HEK293 (cell line): Measurements from ENCODE around the gene NOTCH3.

ENCODE experiments used
- CTCF ChIA-PET: fragments of 350-600 bp; formaldehyde crosslinking; extraction: SDS; loops from one replicate; lab custom pipeline; 2021; ENCODE audit warnings: antibody characterized with exemption; lab: Yijun Ruan, JAX
- POLR2A ChIA-PET: fragments of 300-600 bp; formaldehyde crosslinking; extraction: SDS; loops from one replicate; lab custom pipeline; 2020; ENCODE audit warnings: antibody characterized with exemption, inconsistent platforms; lab: Yijun Ruan, JAX
- H3K27ac ChIP-seq: fragments of 200-500 bp; sonication (Bioruptor generic); 2 replicates; pipeline ENCODE4 v1.5.1; 2014; ENCODE audit warnings: low read depth, low read length, control low read depth, inconsistent platforms; ENCODE audit errors: extremely low read depth
- H3K36me3 ChIP-seq, 2 experiments: fragments of 200-500 bp in 1 of 2; sonication (Bioruptor generic) in 1 of 2; 1 replicate in 1 of 2; 2 replicates in 1 of 2; pipeline ENCODE4 v1.5.1; 2014 to 2017; ENCODE audit warnings: inconsistent platforms in 2 of 2, low read length in 2 of 2; ENCODE audit not compliant: control insufficient read depth in 2 of 2, insufficient read depth in 1 of 2
- H3K4me1 ChIP-seq: fragments of 200-500 bp; sonication (Bioruptor generic); 2 replicates; pipeline ENCODE4 v1.5.1; 2014; ENCODE audit warnings: mild to moderate bottlenecking, low read length, inconsistent platforms; ENCODE audit not compliant: control insufficient read depth, insufficient read depth
- H3K4me3 ChIP-seq: 2 replicates; pipeline ENCODE4 v1.5.1; 2011; ENCODE audit warnings: low read depth, mild to moderate bottlenecking, control low read depth, low read length, moderate library complexity
- H3K9me3 ChIP-seq: fragments of 200-500 bp; sonication (Bioruptor generic); 2 replicates; pipeline ENCODE4 v1.5.1; 2014; ENCODE audit warnings: low read depth, low read length, inconsistent platforms; ENCODE audit not compliant: control insufficient read depth, insufficient read depth
- ATF2 ChIP-seq: fragments of 450-650 bp; formaldehyde crosslinking; IDR thresholded peaks from 2 replicates; pipeline ENCODE4 v1.5.1; 2016; ENCODE audit warnings: missing biosample characterization, missing genetic modification characterization, low read depth
- HOXD13 ChIP-seq: sonication (generic); formaldehyde crosslinking; IDR thresholded peaks from 2 replicates; pipeline ENCODE4 v1.8.0; 2022; ENCODE audit warnings: missing genetic modification reagents, borderline replicate concordance
- KLF8 ChIP-seq: fragments of 450-650 bp; formaldehyde crosslinking; IDR thresholded peaks from 2 replicates; pipeline ENCODE4 v1.5.1; 2016; ENCODE audit warnings: missing biosample characterization, missing genetic modification characterization
- KLF9 ChIP-seq: fragments of 450-650 bp; formaldehyde crosslinking; IDR thresholded peaks from 2 replicates; pipeline ENCODE4 v1.5.1; 2016; ENCODE audit warnings: missing biosample characterization, missing genetic modification characterization, low read depth
- MEIS1 ChIP-seq: sonication (generic); formaldehyde crosslinking; IDR thresholded peaks from 2 replicates; pipeline ENCODE4 v1.8.1; 2022; ENCODE audit warnings: missing genetic modification reagents, mild to moderate bottlenecking, borderline replicate concordance
- SP2 ChIP-seq: fragments of 450-650 bp; formaldehyde crosslinking; IDR thresholded peaks from 2 replicates; pipeline ENCODE4 v1.5.1; 2016; ENCODE audit warnings: missing biosample characterization, missing genetic modification characterization
- YY1 ChIP-seq: fragments of 450-650 bp; formaldehyde crosslinking; IDR thresholded peaks from 2 replicates; pipeline ENCODE4 v1.5.1; 2018; ENCODE audit warnings: missing biosample characterization, missing genetic modification characterization
- ZBTB1 ChIP-seq: fragments of 450-650 bp; formaldehyde crosslinking; IDR thresholded peaks from 2 replicates; pipeline ENCODE4 v1.5.1; 2016; ENCODE audit warnings: missing biosample characterization, missing genetic modification characterization
- ZBTB44 ChIP-seq: fragments of 450-650 bp; IDR thresholded peaks from 2 replicates; pipeline ENCODE4 v1.5.1; 2018; ENCODE audit warnings: missing biosample characterization, mild to moderate bottlenecking, missing genetic modification characterization
- ZFP3 ChIP-seq: fragments of 450-650 bp; formaldehyde crosslinking; IDR thresholded peaks from 2 replicates; pipeline ENCODE4 v1.5.1; 2016; ENCODE audit warnings: low read depth, missing biosample characterization, missing genetic modification characterization
- ZFP41 ChIP-seq: fragments of 450-650 bp; formaldehyde crosslinking; IDR thresholded peaks from 2 replicates; pipeline ENCODE4 v1.5.1; 2016; ENCODE audit warnings: missing biosample characterization, missing genetic modification characterization, borderline replicate concordance
- ZNF121 ChIP-seq: fragments of 450-650 bp; formaldehyde crosslinking; IDR thresholded peaks from 2 replicates; pipeline ENCODE4 v1.5.1; 2016; ENCODE audit warnings: missing biosample characterization, missing genetic modification characterization
- ZNF280C ChIP-seq: fragments of 450-650 bp; formaldehyde crosslinking; IDR thresholded peaks from 2 replicates; pipeline ENCODE4 v1.5.1; 2016; ENCODE audit warnings: missing biosample characterization, missing genetic modification characterization
- ZNF302 ChIP-seq: fragments of 450-650 bp; formaldehyde crosslinking; IDR thresholded peaks from 2 replicates; pipeline ENCODE4 v1.5.1; 2016; ENCODE audit warnings: missing biosample characterization, missing genetic modification characterization, low read depth
- ZNF324 ChIP-seq: fragments of 450-650 bp; formaldehyde crosslinking; IDR thresholded peaks from 2 replicates; pipeline ENCODE4 v1.5.1; 2016; ENCODE audit warnings: missing biosample characterization, missing genetic modification characterization
- ZNF560 ChIP-seq: fragments of 450-650 bp; formaldehyde crosslinking; IDR thresholded peaks from 2 replicates; pipeline ENCODE4 v1.5.1; 2017; ENCODE audit warnings: missing biosample characterization, missing genetic modification characterization, borderline replicate concordance
- ZNF704 ChIP-seq: fragments of 450-650 bp; formaldehyde crosslinking; IDR thresholded peaks from 2 replicates; pipeline ENCODE4 v1.5.1; 2016; ENCODE audit warnings: missing biosample characterization, missing genetic modification characterization
- ZNF768 ChIP-seq: fragments of 450-650 bp; formaldehyde crosslinking; IDR thresholded peaks from 2 replicates; pipeline ENCODE4 v1.5.1; 2018; ENCODE audit warnings: missing biosample characterization, mild to moderate bottlenecking, missing genetic modification characterization
- ZSCAN30 ChIP-seq: fragments of 450-650 bp; IDR thresholded peaks from 2 replicates; pipeline ENCODE4 v1.5.1; 2018; ENCODE audit warnings: missing biosample characterization, mild to moderate bottlenecking, missing genetic modification characterization, moderate library complexity

The NOTCH3 gene

GRCh38 chr19:15188851-15189250 lies 11.9 kb downstream of the NOTCH3 start:
- H3K9me3 ChIP-seq = no peaks in the 10 kb centered on the region
- H3K36me3 ChIP-seq = peaks cover 4 to 81% of the 10 kb centered on the region in 2 experiments; a peak in 2 of 3 replicates
- TF ChIP-seq KLF8 (tag by site-specific recombination) = peak; percentile 58; the same call in 1 of the 2 replicates
- peak; percentile 47; the same call in 1 of the 2 replicates for TF ChIP-seq KLF9 (tag by site-specific recombination)
- no peak for TF ChIP-seq ZNF704 (tag by site-specific recombination)
- POLR2A ChIA-PET = no interaction called here
- H3K4me1 ChIP-seq = no peaks in the 10 kb centered on the region
- CTCF ChIA-PET = interaction anchor here (1.3 kb wide), 1 partner anchor 9 kb away, joined by 4 read pairs; no protein-coding TSS in a partner anchor
- no peak overlapping the region for H3K27ac ChIP-seq
- H3K4me3 ChIP-seq = no peak overlapping the region

GRCh38 chr19:15187026-15188007 lies 13.5 kb downstream of the NOTCH3 start:
- TF ChIP-seq MEIS1 (CRISPR knock-in tag) = no peak
- TF ChIP-seq SP2 (tag by site-specific recombination) = peak; percentile 49
- TF ChIP-seq HOXD13 = no peak
- Histone ChIP-seq H3K4me3 (no peak overlapping the region), H3K27ac (no peak overlapping the region), H3K4me1 (no peaks in the 10 kb centered on the region), H3K36me3 (peaks cover 4 to 75% of the 10 kb centered on the region in 2 experiments; a peak in 2 of 3 replicates), H3K9me3 (no peaks in the 10 kb centered on the region)
- CTCF ChIA-PET = interaction anchor here (0.6 kb wide), 1 partner anchor 38 kb away, joined by 3 read pairs; no protein-coding TSS in a partner anchor
- POLR2A ChIA-PET = no interaction called here

GRCh38 chr19:15185188-15185587 lies 15.6 kb downstream of the NOTCH3 start:
- Histone ChIP-seq H3K36me3 (peaks cover 4 to 75% of the 10 kb centered on the region in 2 experiments; a peak in 2 of 3 replicates), H3K4me1 (no peaks in the 10 kb centered on the region), H3K27ac (no peak overlapping the region), H3K4me3 (no peak overlapping the region), H3K9me3 (no peaks in the 10 kb centered on the region)
- TF ChIP-seq ZNF121 (tag by site-specific recombination) = no peak
- TF ChIP-seq ZBTB44 (tag by site-specific recombination) = no peak
- TF ChIP-seq ATF2 (tag by site-specific recombination) = no peak
- no peak for TF ChIP-seq ZFP41 (tag by site-specific recombination)
- TF ChIP-seq ZSCAN30 (tag by site-specific recombination) = no peak
- TF ChIP-seq ZNF280C (tag by site-specific recombination) = no peak
- TF ChIP-seq ZNF560 (tag by site-specific recombination) = no peak
- TF ChIP-seq ZNF324 = no peak
- no peak for TF ChIP-seq ZBTB1 (tag by site-specific recombination)
- TF ChIP-seq YY1 = no peak
- TF ChIP-seq ZNF302 (tag by site-specific recombination) = no peak
- TF ChIP-seq ZNF768 (tag by site-specific recombination) = no peak
- TF ChIP-seq ZFP3 (tag by site-specific recombination) = no peak
- POLR2A ChIA-PET = interaction anchor here (0.6 kb wide), 1 partner anchor 42 kb away, joined by 6 read pairs; no protein-coding TSS in a partner anchor
- CTCF ChIA-PET = interaction anchor here (0.6 to 0.9 kb wide), 3 partner anchors 66 to 192 kb away, joined by 3 read pairs; no protein-coding TSS in a partner anchor
